Breast epithelium (tissue), 4 donors: ENCODE data around the gene TOGARAM1. TPM values are rescaled to one million over a fixed set of nuclear protein-coding genes. Genes with fewer than 3 reads are reported as not detected.

Source experiments
- DNase-seq, 2 donors: peaks; one replicate each; pipeline ENCODE4 v3.0.0-alpha.2; 2019; ENCODE audit warnings: low spot score in 2 of 2
- H3K27ac ChIP-seq, 2 donors: fragments of 200-600 bp; sonication (generic) in 1 of 2; one replicate each; pipeline ENCODE4 v1.5.1; 2016 to 2019; ENCODE audit warnings: mild to moderate bottlenecking in 1 of 2
- H3K27me3 ChIP-seq, 2 donors: fragments of 200-600 bp; sonication (generic) in 1 of 2; one replicate each; pipeline versions ENCODE4 v1.5.1 to v1.6.0; 2017 to 2019; ENCODE audit warnings: control low read depth in 1 of 2, mild to moderate bottlenecking in 1 of 2
- H3K36me3 ChIP-seq: fragments of 200-600 bp; one replicate; pipeline ENCODE4 v1.5.1; 2019
- H3K4me1 ChIP-seq, 2 donors: fragments of 200-600 bp; sonication (generic); one replicate each; pipeline ENCODE4 v1.5.1; 2016 to 2019; ENCODE audit warnings: control low read depth in 1 of 2
- H3K4me3 ChIP-seq, 3 donors: fragments of 200-600 bp; sonication (generic); 1 replicate in 2 of 3; 2 replicates in 1 of 3; pipeline ENCODE4 v1.5.1; 2016 to 2019; ENCODE audit warnings: mild to moderate bottlenecking in 3 of 3, moderate library complexity in 2 of 3
- H3K9me3 ChIP-seq, 2 donors: fragments of 200-600 bp; sonication (generic) in 1 of 2; one replicate each; pipeline ENCODE4 v1.5.1; 2016 to 2019; ENCODE audit warnings: control low read depth in 1 of 2
- POLR2A ChIP-seq: fragments of 450-650 bp; IDR thresholded peaks from one replicate; pipeline ENCODE4 v1.6.1; 2016; ENCODE audit warnings: antibody characterized with exemption, mild to moderate bottlenecking, moderate library complexity
- POLR2AphosphoS5 ChIP-seq, 3 donors: sonication (generic); formaldehyde crosslinking; IDR thresholded peaks; one replicate each; pipeline ENCODE4 v1.6.1; 2017; ENCODE audit warnings: antibody characterized with exemption in 3 of 3
- intact Hi-C: fragments of 100-400 bp; cut with DNase I; formaldehyde crosslinking; loops from one replicate; pipeline ENCODE4 v1.15.1; 2023; ENCODE audit warnings: low total_unique reads
- total RNA-seq, 3 donors: library from RNA; depleted of rRNA; stranded (reverse); fragments of >200 nt; gene quantifications; one replicate each; pipeline ENCODE4 v1.1.0, GENCODE V29; 2016
- TF ChIP-seq, protein P1 (sequence below), 3 donors: fragments of 450-650 bp; IDR thresholded peaks; one replicate each; pipeline ENCODE4 v1.5.1; 2016 to 2017; ENCODE audit warnings: antibody characterized with exemption in 3 of 3, mild to moderate bottlenecking in 3 of 3, moderate library complexity in 3 of 3

TOGARAM1 gene
- total RNA-seq, 3 donors from 2014 or later, result 21.3 to 38.1 (median 22.9) TPM

DNA sequence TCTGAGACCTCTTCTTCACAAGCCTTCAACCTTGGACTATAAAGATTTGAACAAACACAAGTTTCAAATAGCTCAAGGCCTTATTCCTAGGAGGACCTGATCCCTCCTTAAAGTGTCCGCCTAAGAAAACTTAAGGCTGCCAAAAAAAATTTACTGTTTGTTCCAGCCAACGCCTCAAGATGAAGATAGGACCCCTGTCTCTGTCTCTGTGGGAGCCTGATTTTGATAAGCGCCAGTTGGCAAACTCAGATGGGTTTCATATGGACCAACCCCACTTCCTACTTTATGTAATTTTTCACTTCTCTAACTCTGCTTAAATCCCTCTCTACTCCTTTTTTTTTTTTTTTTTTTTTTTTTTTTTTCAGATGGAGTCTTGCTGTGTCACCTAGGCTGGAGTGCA is 161.3 kb downstream of the TOGARAM1 start:
- Histone ChIP-seq H3K4me3 (no peak overlapping the region), H3K9me3 (no peaks in the 10 kb centered on the region), H3K27ac (no peak overlapping the region), H3K4me1 (no peaks in the 10 kb centered on the region), H3K36me3 (peaks cover 6% of the 10 kb centered on the region), H3K27me3 (no peaks in the 10 kb centered on the region)
- intact Hi-C loops, result no loop called here
- TF ChIP-seq POLR2A (no peak), POLR2AphosphoS5 (IDR thresholded peaks at IDR 0.05) (no peak)
- TF ChIP-seq, protein P1, sequence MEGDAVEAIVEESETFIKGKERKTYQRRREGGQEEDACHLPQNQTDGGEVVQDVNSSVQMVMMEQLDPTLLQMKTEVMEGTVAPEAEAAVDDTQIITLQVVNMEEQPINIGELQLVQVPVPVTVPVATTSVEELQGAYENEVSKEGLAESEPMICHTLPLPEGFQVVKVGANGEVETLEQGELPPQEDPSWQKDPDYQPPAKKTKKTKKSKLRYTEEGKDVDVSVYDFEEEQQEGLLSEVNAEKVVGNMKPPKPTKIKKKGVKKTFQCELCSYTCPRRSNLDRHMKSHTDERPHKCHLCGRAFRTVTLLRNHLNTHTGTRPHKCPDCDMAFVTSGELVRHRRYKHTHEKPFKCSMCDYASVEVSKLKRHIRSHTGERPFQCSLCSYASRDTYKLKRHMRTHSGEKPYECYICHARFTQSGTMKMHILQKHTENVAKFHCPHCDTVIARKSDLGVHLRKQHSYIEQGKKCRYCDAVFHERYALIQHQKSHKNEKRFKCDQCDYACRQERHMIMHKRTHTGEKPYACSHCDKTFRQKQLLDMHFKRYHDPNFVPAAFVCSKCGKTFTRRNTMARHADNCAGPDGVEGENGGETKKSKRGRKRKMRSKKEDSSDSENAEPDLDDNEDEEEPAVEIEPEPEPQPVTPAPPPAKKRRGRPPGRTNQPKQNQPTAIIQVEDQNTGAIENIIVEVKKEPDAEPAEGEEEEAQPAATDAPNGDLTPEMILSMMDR (IDR thresholded peaks at IDR 0.05), result no peak
- no peak for DNase-seq

Other genes with a start within 250 kb of the TOGARAM1 start
- gene KLHL28, start 243 bp upstream of the TOGARAM1 start, total RNA-seq, result 10 to 100 TPM in 2 of 3 donors, 1 to 10 TPM in 1; 9.9 to 17.7 (median 10.5) TPM
- 10 to 100 TPM; 29.8 to 54.4 (median 48.8) TPM for gene PRPF39, start 121.9 kb downstream of the TOGARAM1 start, total RNA-seq
- gene FKBP3, start 172.3 kb downstream of the TOGARAM1 start, total RNA-seq, result 10 to 100 TPM; 25.8 to 41.3 (median 41.0) TPM
- 10 to 100 TPM in 1 of 3 donors, 1 to 10 TPM in 2; 8.2 to 17.4 (median 8.5) TPM for gene FANCM, start 173.7 kb downstream of the TOGARAM1 start, total RNA-seq